SK-N-MC (cell line): ENCODE data around the gene KCNJ14.

Experiments
- DNase-seq: peaks from one replicate; pipeline ENCODE4 v3.0.0-alpha.2; 2011; ENCODE audit warnings: low read depth, low spot score
- H3K27ac ChIP-seq: fragments of 200-600 bp; sonication (generic); 2 replicates; pipeline ENCODE4 v1.5.1; 2016; ENCODE audit warnings: mixed run types
- H3K36me3 ChIP-seq: fragments of 200-600 bp; sonication (generic); 2 replicates; pipeline ENCODE4 v1.6.1; 2017; ENCODE audit warnings: antibody characterized with exemption, low read length, mixed read lengths; ENCODE audit not compliant: insufficient read depth
- H3K4me3 ChIP-seq: fragments of 200-600 bp; sonication (generic); 2 replicates; pipeline ENCODE4 v1.5.1; 2016
- H3K9ac ChIP-seq: fragments of 200-600 bp; sonication (generic); 2 replicates; pipeline ENCODE4 v1.8.0; 2017; ENCODE audit warnings: mixed run types, mixed read lengths; ENCODE audit not compliant: insufficient read length
- H3K9me3 ChIP-seq: fragments of 200-600 bp; sonication (generic); 2 replicates; pipeline ENCODE4 v1.6.1; 2017; ENCODE audit warnings: low read depth, mild to moderate bottlenecking, antibody characterized with exemption, low read length, moderate library complexity, mixed read lengths
- EZH2 ChIP-seq: fragments of 200-600 bp; sonication (generic); IDR thresholded peaks from one replicate; pipeline ENCODE4 v1.6.1; 2017; ENCODE audit warnings: antibody characterized with exemption
- FOXP2 ChIP-seq: optimal IDR thresholded peaks from 2 replicates; pipeline ENCODE3; 2011; ENCODE audit warnings: mild to moderate bottlenecking, moderate library complexity; ENCODE audit not compliant: insufficient read depth; ENCODE audit errors: extremely low read length, control extremely low read depth
- POLR2AphosphoS5 ChIP-seq: IDR thresholded peaks from 2 replicates; pipeline ENCODE4 v1.6.1; 2012; ENCODE audit warnings: mild to moderate bottlenecking, low read depth, low read length, borderline replicate concordance

The KCNJ14 gene

DNA sequence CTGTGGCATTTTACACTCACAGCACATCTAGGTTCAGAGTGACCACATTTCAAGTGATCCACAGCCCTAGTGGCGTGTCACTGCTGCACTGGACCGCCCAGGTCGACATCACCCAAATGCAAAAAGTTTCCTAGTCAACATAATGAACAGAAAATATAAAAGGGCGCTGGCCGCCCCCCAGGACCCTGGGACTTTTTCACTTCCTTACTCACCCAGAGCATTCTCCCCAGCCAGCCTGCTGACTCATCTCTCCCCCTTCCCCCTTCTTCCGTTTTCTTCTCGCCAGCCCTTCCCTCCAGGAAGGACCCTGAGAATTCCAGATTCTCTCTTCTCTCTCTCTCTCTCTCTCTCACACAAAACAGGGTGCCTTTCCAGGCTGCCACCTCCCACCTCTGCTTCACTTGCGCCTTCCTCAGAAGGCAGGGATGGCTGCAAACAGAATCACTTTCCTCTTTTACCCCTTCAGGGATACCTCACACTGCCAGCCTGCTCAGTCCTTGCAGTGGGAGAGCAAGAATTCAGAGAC is 30.6 kb upstream of the KCNJ14 start:
- TF ChIP-seq FOXP2, result no peak
- TF ChIP-seq POLR2AphosphoS5, result peak; percentile 24; the same call in 1 of the 2 replicates
- H3K9me3 ChIP-seq, result no peaks in the 10 kb centered on the region
- no peaks in the 10 kb centered on the region for H3K36me3 ChIP-seq
- no peak for DNase-seq
- H3K4me3 ChIP-seq, result peak overlapping the region; percentile 60
- peak overlapping the region; percentile 95 for H3K27ac ChIP-seq
- peak overlapping the region; percentile 64 for H3K9ac ChIP-seq

DNA sequence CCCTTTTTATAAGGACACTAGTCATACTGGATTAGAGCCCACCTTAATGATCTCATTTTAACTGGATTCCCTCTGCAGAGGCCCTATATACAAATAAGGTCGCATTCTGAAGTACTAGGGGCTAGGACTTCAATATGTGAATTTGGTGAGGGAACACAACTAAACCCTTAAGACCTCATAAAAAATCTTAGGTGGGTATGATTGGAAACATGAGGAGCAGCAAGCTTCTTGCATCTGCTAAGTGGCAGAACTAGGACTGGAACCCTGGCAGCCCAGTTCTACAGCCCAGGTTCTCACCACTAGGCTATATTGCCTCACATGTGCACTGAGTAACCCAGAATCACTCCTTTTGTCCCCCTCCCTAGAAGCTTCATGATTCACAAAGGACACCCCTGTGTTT is 26.7 kb upstream of the KCNJ14 start:
- no peak overlapping the region for H3K4me3 ChIP-seq
- TF ChIP-seq POLR2AphosphoS5 (no peak), FOXP2 (no peak), EZH2 (no peak)

DNA sequence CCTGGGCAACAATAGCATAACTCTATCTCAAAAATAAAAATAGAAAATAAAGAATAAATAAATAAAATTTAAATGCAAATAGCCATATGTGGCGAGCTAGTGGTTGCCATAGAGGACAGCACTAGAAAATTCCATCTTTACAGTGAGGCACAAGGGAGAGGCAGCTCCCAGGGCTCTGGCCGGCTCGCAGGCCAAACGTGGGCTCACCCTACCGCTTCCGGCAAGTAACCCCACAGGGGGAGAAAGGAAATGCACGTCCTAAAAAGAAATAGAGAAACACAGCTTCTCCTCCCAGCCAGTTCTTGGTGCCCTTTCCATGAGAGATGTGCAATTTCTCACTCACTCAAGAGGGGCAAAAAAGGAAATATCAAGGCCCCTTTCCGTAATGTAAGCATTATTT is 22.0 kb upstream of the KCNJ14 start:
- H3K4me3 ChIP-seq, result no peak overlapping the region
- no peak for DNase-seq
- H3K36me3 ChIP-seq, result no peaks in the 10 kb centered on the region
- H3K9ac ChIP-seq, result no peak overlapping the region
- H3K9me3 ChIP-seq, result no peaks in the 10 kb centered on the region
- TF ChIP-seq FOXP2 (no peak), POLR2AphosphoS5 (no peak), EZH2 (no peak)
- H3K27ac ChIP-seq, result 0 out of 2 replicates have a peak overlapping the region, but pooled peaks have one; percentile 1

More for the DNA sequence above, 26.7 kb upstream of the KCNJ14 start:
- Histone ChIP-seq H3K27ac (no peak overlapping the region), H3K36me3 (no peaks in the 10 kb centered on the region), H3K9me3 (no peaks in the 10 kb centered on the region), H3K9ac (no peak overlapping the region)
- no peak for DNase-seq

DNA sequence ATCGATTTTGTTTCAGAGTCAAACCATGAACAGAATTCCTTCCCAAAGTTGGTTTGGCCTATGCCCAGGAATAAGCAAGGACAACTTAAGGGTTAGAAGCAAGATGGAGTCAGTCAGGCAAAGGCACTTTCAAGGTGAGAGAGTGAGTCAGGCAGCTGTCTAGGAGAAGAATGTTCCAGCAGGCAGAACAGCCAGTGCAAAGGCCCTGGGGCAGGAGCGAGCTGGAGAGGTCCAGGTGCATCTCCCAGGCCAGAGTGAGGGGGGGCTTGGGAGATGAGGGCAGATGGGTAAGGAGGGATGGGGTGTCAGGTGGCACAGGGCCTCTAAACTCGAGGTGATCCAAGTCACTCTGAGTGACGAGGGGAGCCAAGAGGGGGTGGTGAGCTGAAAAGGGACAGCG is 18.8 kb upstream of the KCNJ14 start:
- no peak overlapping the region for H3K4me3 ChIP-seq
- no peak for DNase-seq
- no peaks in the 10 kb centered on the region for H3K36me3 ChIP-seq
- TF ChIP-seq POLR2AphosphoS5, result no peak
- no peak for TF ChIP-seq EZH2
- no peak for TF ChIP-seq FOXP2
- no peak overlapping the region for H3K27ac ChIP-seq
- H3K9me3 ChIP-seq, result no peaks in the 10 kb centered on the region
- no peak overlapping the region for H3K9ac ChIP-seq

DNA sequence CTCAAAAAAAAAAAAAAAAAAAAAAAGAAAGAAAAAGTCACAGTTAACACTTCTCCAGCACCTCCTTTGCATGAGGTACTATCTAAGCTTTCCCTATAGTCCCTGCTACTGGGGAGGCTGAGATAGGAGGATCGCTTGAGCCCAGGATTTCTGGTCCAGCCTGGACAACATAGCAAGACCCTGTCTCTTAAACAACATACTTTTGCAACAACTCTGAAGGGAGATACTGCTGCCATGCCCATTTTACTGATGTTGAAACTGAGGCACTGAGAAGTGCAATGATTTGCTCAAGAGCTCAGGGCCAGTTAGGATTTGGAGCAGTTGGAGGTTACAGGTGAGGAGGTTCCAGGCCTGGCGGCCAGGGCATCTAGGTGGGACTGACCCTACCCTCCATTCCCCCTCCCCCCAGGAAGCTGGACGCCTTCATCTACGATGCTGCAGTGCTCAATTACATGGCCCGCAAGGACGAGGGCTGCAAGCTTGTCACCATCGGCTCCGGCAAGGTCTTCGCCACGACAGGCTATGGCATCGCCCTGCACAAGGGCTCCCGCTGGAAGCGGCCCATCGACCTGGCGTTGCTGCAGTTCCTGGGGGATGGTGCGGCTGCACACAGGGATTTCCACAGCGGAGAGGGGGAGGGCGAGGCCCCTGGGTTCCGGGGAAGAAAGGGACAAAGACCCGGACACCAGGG is 13.9 kb upstream of the KCNJ14 start:
- Histone ChIP-seq H3K9ac (no peak overlapping the region), H3K36me3 (peaks cover under 1% of the 10 kb centered on the region; the same call in 1 of the 2 replicates)
- DNase-seq, result no peak

DNA sequence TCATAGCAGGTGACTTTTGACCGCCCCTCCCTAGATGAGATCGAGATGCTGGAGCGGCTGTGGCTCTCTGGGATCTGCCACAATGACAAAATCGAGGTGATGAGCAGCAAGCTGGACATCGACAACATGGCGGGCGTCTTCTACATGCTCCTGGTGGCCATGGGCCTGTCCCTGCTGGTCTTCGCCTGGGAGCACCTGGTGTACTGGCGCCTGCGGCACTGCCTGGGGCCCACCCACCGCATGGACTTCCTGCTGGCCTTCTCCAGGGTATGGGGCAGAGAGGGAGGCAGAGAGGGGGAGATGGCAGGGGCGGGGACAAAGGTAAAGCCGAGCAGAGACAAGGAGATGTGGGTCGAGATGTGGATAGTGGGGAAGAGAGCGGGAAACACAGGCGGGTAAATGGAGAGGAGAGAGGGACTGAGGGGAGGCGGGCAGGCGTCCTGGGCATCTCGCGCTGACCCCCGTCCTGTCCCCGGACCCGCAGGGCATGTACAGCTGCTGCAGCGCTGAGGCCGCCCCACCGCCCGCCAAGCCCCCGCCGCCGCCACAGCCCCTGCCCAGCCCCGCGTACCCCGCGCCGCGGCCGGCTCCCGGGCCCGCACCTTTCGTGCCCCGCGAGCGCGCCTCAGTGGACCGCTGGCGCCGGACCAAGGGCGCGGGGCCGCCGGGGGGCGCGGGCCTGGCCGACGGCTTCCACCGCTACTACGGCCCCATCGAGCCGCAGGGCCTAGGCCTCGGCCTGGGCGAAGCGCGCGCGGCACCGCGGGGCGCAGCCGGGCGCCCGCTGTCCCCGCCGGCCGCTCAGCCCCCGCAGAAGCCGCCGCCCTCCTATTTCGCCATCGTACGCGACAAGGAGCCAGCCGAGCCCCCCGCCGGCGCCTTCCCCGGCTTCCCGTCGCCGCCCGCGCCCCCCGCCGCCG is 13.0 kb upstream of the KCNJ14 start:
- Histone ChIP-seq H3K9ac (no peak overlapping the region), H3K36me3 (peaks cover 6% of the 10 kb centered on the region), H3K9me3 (no peaks in the 10 kb centered on the region), H3K27ac (no peak overlapping the region), H3K4me3 (no peak overlapping the region)
- DNase-seq, result no peak
- TF ChIP-seq POLR2AphosphoS5, result no peak
- no peak for TF ChIP-seq FOXP2
- TF ChIP-seq EZH2, result no peak

More for the DNA sequence above, 13.9 kb upstream of the KCNJ14 start:
- Histone ChIP-seq H3K27ac (no peak overlapping the region), H3K9me3 (no peaks in the 10 kb centered on the region), H3K4me3 (no peak overlapping the region)
- TF ChIP-seq POLR2AphosphoS5 (no peak), EZH2 (no peak), FOXP2 (no peak)

DNA sequence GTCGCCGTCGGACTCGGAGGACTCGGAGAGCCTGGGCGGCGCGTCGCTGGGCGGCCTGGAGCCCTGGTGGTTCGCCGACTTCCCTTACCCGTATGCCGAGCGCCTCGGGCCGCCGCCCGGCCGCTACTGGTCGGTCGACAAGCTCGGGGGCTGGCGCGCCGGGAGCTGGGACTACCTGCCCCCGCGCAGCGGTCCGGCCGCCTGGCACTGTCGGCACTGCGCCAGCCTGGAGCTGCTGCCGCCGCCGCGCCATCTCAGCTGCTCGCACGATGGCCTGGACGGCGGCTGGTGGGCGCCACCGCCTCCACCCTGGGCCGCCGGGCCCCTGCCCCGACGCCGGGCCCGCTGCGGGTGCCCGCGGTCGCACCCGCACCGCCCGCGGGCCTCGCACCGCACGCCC is 12.1 kb upstream of the KCNJ14 start:
- no peak overlapping the region for H3K27ac ChIP-seq
- DNase-seq, result no peak
- TF ChIP-seq EZH2 (no peak), FOXP2 (no peak), POLR2AphosphoS5 (no peak)
- no peak overlapping the region for H3K4me3 ChIP-seq
- H3K9ac ChIP-seq, result no peak overlapping the region
- H3K9me3 ChIP-seq, result no peaks in the 10 kb centered on the region
- peaks cover 15% of the 10 kb centered on the region for H3K36me3 ChIP-seq

DNA sequence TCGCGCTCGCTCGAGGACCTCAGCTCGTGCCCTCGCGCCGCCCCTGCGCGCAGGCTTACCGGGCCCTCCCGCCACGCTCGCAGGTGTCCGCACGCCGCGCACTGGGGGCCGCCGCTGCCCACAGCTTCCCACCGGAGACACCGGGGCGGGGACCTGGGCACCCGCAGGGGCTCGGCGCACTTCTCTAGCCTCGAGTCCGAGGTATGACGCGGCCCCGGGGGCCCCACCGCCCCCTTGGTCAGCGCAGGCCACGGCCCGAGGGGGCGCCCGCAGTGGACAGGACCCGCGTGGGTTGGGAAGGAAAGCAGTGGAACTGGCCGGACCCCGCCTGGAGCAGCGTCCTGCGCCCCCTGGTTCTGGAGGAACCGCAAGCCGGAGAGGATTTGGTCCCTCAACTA is 11.6 kb upstream of the KCNJ14 start:
- H3K9me3 ChIP-seq, result no peaks in the 10 kb centered on the region
- no peak for TF ChIP-seq EZH2
- H3K27ac ChIP-seq, result no peak overlapping the region; the same call in 1 of the 2 replicates
- no peak overlapping the region for H3K9ac ChIP-seq
- H3K36me3 ChIP-seq, result peaks cover 20% of the 10 kb centered on the region
- H3K4me3 ChIP-seq, result peak overlapping the region; percentile 93
- DNase-seq, result no peak
